ENCODE data around the gene ST6GALNAC6.

ST6GALNAC6 gene

DNA sequence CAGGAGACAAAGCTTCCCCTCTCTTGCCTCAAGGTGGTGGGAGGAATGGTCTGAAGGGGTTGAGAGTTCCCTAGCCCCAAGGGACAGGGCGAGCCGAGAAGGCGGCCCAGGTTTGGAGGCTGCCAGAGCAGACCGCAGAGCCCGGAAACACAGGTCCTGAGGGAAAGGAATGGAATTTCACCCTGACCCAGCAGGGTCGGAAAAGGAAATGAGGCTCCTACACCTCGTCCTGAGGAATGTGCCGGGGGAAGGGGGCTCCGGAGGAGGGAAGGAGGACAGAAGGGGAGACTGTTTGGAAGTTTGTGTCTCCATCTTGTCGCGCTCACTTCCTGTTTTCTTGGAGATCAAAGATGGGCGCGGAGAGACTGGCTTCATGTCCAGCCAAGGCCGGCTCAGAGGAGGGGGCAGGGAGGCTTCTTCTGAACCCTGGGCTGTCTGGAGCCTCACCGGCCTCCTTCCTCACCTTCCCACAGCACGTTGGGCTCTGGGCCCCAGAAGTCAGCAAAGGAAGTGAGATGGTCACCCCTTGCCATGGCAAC is 54.5 kb downstream of the ST6GALNAC6 start:
- TF ChIP-seq REST (IDR thresholded peaks at IDR 0.05; ENCODE audit: insufficient read depth in 1 of 2, low read depth in 2 of 2, low read length in 2 of 2): no peak
- no peak for TF ChIP-seq SIN3A (IDR thresholded peaks at IDR 0.05; ENCODE audit: borderline replicate concordance, insufficient read depth, low read length)
- no peak for TF ChIP-seq TAF1 (IDR thresholded peaks at IDR 0.05; ENCODE audit: borderline replicate concordance, insufficient read depth, low read length)
- TF ChIP-seq FOXP2 (optimal IDR thresholded peaks at IDR 0.05; ENCODE audit: borderline replicate concordance, extremely low read depth, extremely low read length, insufficient read depth): no peak
- no peak for TF ChIP-seq POLR2AphosphoS5 (IDR thresholded peaks at IDR 0.05; ENCODE audit: low read depth, low read length)

DNA sequence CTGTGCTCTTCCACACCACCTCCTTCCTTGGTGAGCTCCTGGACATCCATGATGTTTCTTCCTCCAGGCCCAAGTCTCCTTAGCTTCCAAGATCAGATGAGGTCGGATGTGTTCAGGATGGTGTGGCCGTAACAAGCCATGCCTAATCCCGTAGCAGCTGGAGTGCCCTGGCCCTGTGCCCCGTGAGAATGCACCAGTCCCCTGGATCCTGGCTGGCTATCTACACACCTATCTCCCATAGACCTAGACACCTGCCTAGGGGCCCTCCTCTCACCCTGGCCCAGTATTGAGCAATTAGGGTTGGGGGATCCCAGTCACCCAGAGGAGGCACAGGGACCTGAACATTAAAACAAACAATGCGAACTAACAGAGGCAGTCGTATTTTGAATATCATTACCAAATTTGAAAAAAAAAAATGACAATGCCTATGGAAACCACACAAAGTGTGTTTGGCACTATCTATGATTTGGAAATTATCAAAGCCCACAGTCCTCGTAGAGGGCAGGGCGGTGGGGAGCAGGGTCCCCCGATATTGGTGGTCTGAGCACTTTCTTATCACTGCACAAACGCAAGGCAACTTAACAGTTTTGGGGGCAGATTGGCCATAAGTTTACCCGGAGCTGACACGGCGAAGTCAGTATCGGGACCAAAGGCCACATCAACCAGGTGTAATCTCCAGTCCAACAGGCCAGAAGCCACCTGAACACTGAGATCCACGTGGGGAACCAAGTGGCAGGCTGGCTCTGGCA is 58.1 kb downstream of the ST6GALNAC6 start:
- no peak for TF ChIP-seq SIN3A (IDR thresholded peaks at IDR 0.05; ENCODE audit: borderline replicate concordance, insufficient read depth, low read length)
- no peak for TF ChIP-seq TAF1 (IDR thresholded peaks at IDR 0.05; ENCODE audit: borderline replicate concordance, insufficient read depth, low read length)
- no peak for TF ChIP-seq POLR2AphosphoS5 (IDR thresholded peaks at IDR 0.05; ENCODE audit: low read depth, low read length)

GRCh38 chr9:127838375-127839078 is 60.9 kb downstream of the ST6GALNAC6 start:
- TF ChIP-seq FOXP2 (optimal IDR thresholded peaks at IDR 0.05; ENCODE audit: borderline replicate concordance, extremely low read depth, extremely low read length, insufficient read depth) (peak; percentile 11), SIN3A (IDR thresholded peaks at IDR 0.05; ENCODE audit: borderline replicate concordance, insufficient read depth, low read length) (no peak)

- no peak for TF ChIP-seq REST (IDR thresholded peaks at IDR 0.05; ENCODE audit: insufficient read depth in 1 of 2, low read depth in 2 of 2, low read length in 2 of 2)
- TF ChIP-seq POLR2AphosphoS5 (IDR thresholded peaks at IDR 0.05; ENCODE audit: low read depth, low read length): no peak
- TF ChIP-seq FOXP2 (optimal IDR thresholded peaks at IDR 0.05; ENCODE audit: borderline replicate concordance, extremely low read depth, extremely low read length, insufficient read depth): no peak
- no peak for TF ChIP-seq SIN3A (IDR thresholded peaks at IDR 0.05; ENCODE audit: borderline replicate concordance, insufficient read depth, low read length)
- TF ChIP-seq TAF1 (IDR thresholded peaks at IDR 0.05; ENCODE audit: borderline replicate concordance, insufficient read depth, low read length): no peak
These were observed 62.1 kb downstream of the ST6GALNAC6 start for GRCh38 chr9:127837346-127837745.

GRCh38 chr9:127835991-127836516 is 63.3 kb downstream of the ST6GALNAC6 start:
- TF ChIP-seq POLR2AphosphoS5 (IDR thresholded peaks at IDR 0.05; ENCODE audit: low read depth, low read length) (no peak), SIN3A (IDR thresholded peaks at IDR 0.05; ENCODE audit: borderline replicate concordance, insufficient read depth, low read length) (no peak), REST (IDR thresholded peaks at IDR 0.05; ENCODE audit: insufficient read depth in 1 of 2, low read depth in 2 of 2, low read length in 2 of 2) (no peak), FOXP2 (optimal IDR thresholded peaks at IDR 0.05; ENCODE audit: borderline replicate concordance, extremely low read depth, extremely low read length, insufficient read depth) (no peak), TAF1 (IDR thresholded peaks at IDR 0.05; ENCODE audit: borderline replicate concordance, insufficient read depth, low read length) (no peak)
